Hepatocyte (in vitro differentiated cells): ENCODE measurements around the gene ZNF664.

Experiments
- EZH2phosphoT487 ChIP-seq: fragments of 200-600 bp; sonication (generic); IDR thresholded peaks from one replicate; pipeline ENCODE4 v1.6.1; 2018; ENCODE audit warnings: antibody characterized with exemption, mild to moderate bottlenecking, low read depth, moderate library complexity; ENCODE audit not compliant: unreplicated experiment, severe bottlenecking
- TF ChIP-seq, protein P1 (sequence below): fragments of 200-600 bp; sonication (generic); IDR thresholded peaks from 2 replicates; pipeline ENCODE4 v1.5.1; 2016; ENCODE audit warnings: antibody characterized with exemption, mild to moderate bottlenecking; ENCODE audit not compliant: poor library complexity

DNA sequence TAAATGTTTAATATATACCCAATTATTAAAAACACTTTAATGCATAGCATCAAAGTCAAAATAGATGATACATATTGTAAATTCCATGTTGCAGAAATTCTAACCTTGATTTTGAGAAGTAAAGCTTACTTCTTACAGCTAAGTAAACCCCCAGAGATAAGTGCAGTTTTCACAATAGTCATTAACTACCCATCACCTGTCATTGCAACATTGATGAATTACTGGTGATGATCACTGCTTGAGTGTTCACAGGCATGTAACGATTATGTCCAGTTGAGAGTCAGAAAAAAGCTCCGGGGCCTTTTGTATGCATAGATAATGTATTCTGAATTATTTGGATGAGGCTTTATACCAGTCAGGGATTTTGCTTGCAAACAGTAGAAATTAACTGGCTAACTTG lies 67.7 kb downstream of the ZNF664 start:
- TF ChIP-seq, protein P1, sequence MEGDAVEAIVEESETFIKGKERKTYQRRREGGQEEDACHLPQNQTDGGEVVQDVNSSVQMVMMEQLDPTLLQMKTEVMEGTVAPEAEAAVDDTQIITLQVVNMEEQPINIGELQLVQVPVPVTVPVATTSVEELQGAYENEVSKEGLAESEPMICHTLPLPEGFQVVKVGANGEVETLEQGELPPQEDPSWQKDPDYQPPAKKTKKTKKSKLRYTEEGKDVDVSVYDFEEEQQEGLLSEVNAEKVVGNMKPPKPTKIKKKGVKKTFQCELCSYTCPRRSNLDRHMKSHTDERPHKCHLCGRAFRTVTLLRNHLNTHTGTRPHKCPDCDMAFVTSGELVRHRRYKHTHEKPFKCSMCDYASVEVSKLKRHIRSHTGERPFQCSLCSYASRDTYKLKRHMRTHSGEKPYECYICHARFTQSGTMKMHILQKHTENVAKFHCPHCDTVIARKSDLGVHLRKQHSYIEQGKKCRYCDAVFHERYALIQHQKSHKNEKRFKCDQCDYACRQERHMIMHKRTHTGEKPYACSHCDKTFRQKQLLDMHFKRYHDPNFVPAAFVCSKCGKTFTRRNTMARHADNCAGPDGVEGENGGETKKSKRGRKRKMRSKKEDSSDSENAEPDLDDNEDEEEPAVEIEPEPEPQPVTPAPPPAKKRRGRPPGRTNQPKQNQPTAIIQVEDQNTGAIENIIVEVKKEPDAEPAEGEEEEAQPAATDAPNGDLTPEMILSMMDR: no peak
- TF ChIP-seq EZH2phosphoT487: no peak
